ENCODE measurements around the gene DVL2. TPM values are rescaled to one million over a fixed set of nuclear protein-coding genes. Genes with fewer than 3 reads are reported as not detected.

Gene DVL2
- total and polyA plus RNA-seq, 2 of the 13 experiments (the other 11 are each of a cell fraction or from before 2014, with no cell fraction given): 5.7 to 38.2 TPM

GRCh38 chr17:7280519-7281073 is 46.3 kb upstream of the DVL2 start (continued):
- peak; percentile 63 for TF ChIP-seq DMAP1 (CRISPR knock-in tag; IDR thresholded peaks at IDR 0.05)
- 0 out of 2 replicates have a peak, but pooled peaks have one; percentile 55 for TF ChIP-seq GLI4 (CRISPR knock-in tag; IDR thresholded peaks at IDR 0.05; ENCODE audit: borderline replicate concordance)
- TF ChIP-seq CBX2 (IDR thresholded peaks at IDR 0.05; ENCODE audit: low read depth, low read length): no peak
- TF ChIP-seq CBX2 (CRISPR knock-in tag; IDR thresholded peaks at IDR 0.05; ENCODE audit: low read depth): no peak
- TF ChIP-seq LCORL (IDR thresholded peaks at IDR 0.05): no peak
- peak; percentile 79; the same call in 1 of the 2 replicates for TF ChIP-seq LCORL (CRISPR knock-in tag; IDR thresholded peaks at IDR 0.05)
- TF ChIP-seq ZNF775 (CRISPR knock-in tag; IDR thresholded peaks at IDR 0.05; ENCODE audit: borderline replicate concordance): no peak
- TF ChIP-seq DZIP1 (CRISPR knock-in tag; IDR thresholded peaks at IDR 0.05): peak; percentile 86; the same call in 1 of the 2 replicates
- TF ChIP-seq TEAD2 (CRISPR knock-in tag; IDR thresholded peaks at IDR 0.05): 0 out of 2 replicates have a peak, but pooled peaks have one; percentile 15
- TF ChIP-seq KDM2A (CRISPR knock-in tag; IDR thresholded peaks at IDR 0.05; ENCODE audit: borderline replicate concordance, low read depth): peak; percentile 87
- peak; percentile 60 for TF ChIP-seq RBM39 (IDR thresholded peaks at IDR 0.05; ENCODE audit: low read depth, low read length, poor library complexity, severe bottlenecking)
- TF ChIP-seq MIER2 (CRISPR knock-in tag; IDR thresholded peaks at IDR 0.05): no peak
- peak; percentile 80 for TF ChIP-seq TFDP1 (CRISPR knock-in tag; IDR thresholded peaks at IDR 0.05; ENCODE audit: borderline replicate concordance)
- no peak for TF ChIP-seq AGO2 (optimal IDR thresholded peaks at IDR 0.05; ENCODE audit: low read depth, low read length)
- TF ChIP-seq RFX1 (IDR thresholded peaks at IDR 0.05): no peak
- peak; percentile 53; the same call in 1 of the 2 replicates for TF ChIP-seq BRF2 (CRISPR knock-in tag; IDR thresholded peaks at IDR 0.05)
- peak; percentile 62; the same call in 1 of the 2 replicates for TF ChIP-seq CHCHD3 (CRISPR knock-in tag; IDR thresholded peaks at IDR 0.05)
- TF ChIP-seq GMEB1 (CRISPR knock-in tag; IDR thresholded peaks at IDR 0.05; ENCODE audit: borderline replicate concordance): peak; percentile 57; the same call in 1 of the 2 replicates
- peak; percentile 75 for TF ChIP-seq ZNF792 (CRISPR knock-in tag; IDR thresholded peaks at IDR 0.05)
- TF ChIP-seq ARID5B (CRISPR knock-in tag; IDR thresholded peaks at IDR 0.05): peak; percentile 60; the same call in 1 of the 2 replicates

All from HepG2 (cell line).